ENCODE results near the gene CACNA1H.

The CACNA1H gene

GRCh38 chr16:1202274-1202673 is 49.4 kb downstream of the CACNA1H start:
- DNase-seq: no peak
- intact Hi-C loops (cut with DNase I): no loop called here

- DNase-seq: no peak
- intact Hi-C loops (cut with DNase I): no loop called here
Observed at GRCh38 chr16:1204933-1205332, 52.0 kb downstream of the CACNA1H start.

- intact Hi-C loops (cut with DNase I): no loop called here
- DNase-seq: no peak
Observed at GRCh38 chr16:1206326-1206725, 53.4 kb downstream of the CACNA1H start.

- intact Hi-C loops (cut with DNase I): no loop called here
- DNase-seq: no peak
Observed at GRCh38 chr16:1206786-1207185, 53.9 kb downstream of the CACNA1H start.

GRCh38 chr16:1208239-1208830 is 55.4 kb downstream of the CACNA1H start:
- no peak for DNase-seq
- intact Hi-C loops (cut with DNase I): no loop called here

- intact Hi-C loops (cut with DNase I): no loop called here
Observed at GRCh38 chr16:1209081-1209480, 56.2 kb downstream of the CACNA1H start.

GRCh38 chr16:1210461-1210860 is 57.6 kb downstream of the CACNA1H start:
- intact Hi-C loops (cut with DNase I): no loop called here
- no peak for DNase-seq

More at GRCh38 chr16:1209081-1209480, 56.2 kb downstream of the CACNA1H start:
- no peak for DNase-seq

- peak in 8 of 10 donors; percentile 35 to 95 (median 66) for DNase-seq
- intact Hi-C loops (cut with DNase I): no loop called here
Observed at GRCh38 chr16:1211451-1212268, 58.8 kb downstream of the CACNA1H start.

- no peak for DNase-seq
- intact Hi-C loops (cut with DNase I): no loop called here
Observed at GRCh38 chr16:1212616-1213194, 59.8 kb downstream of the CACNA1H start.

- intact Hi-C loops (cut with DNase I): no loop called here
- DNase-seq: no peak
Observed at GRCh38 chr16:1213231-1213630, 60.3 kb downstream of the CACNA1H start.

- intact Hi-C loops (cut with DNase I): no loop called here
Observed at GRCh38 chr16:1213796-1214372, 61.0 kb downstream of the CACNA1H start.

GRCh38 chr16:1214719-1215118 is 61.8 kb downstream of the CACNA1H start:
- DNase-seq: no peak
- intact Hi-C loops (cut with DNase I): no loop called here

More at GRCh38 chr16:1213796-1214372, 61.0 kb downstream of the CACNA1H start:
- DNase-seq: no peak

GRCh38 chr16:1215574-1216295 is 62.8 kb downstream of the CACNA1H start:
- intact Hi-C loops (cut with DNase I): no loop called here
- DNase-seq: peak in 1 of 10 donors; percentile 78

- DNase-seq: no peak
- intact Hi-C loops (cut with DNase I): no loop called here
Observed at GRCh38 chr16:1216296-1216619, 63.4 kb downstream of the CACNA1H start.

- intact Hi-C loops (cut with DNase I): no loop called here
Observed at GRCh38 chr16:1216681-1217400, 63.9 kb downstream of the CACNA1H start.

GRCh38 chr16:1217526-1217925 is 64.6 kb downstream of the CACNA1H start:
- intact Hi-C loops (cut with DNase I): no loop called here
- peak in 1 of 10 donors; percentile 69 for DNase-seq

More at GRCh38 chr16:1216681-1217400, 63.9 kb downstream of the CACNA1H start:
- DNase-seq: peak in 1 of 10 donors; percentile 64

- intact Hi-C loops (cut with DNase I): no loop called here
- DNase-seq: peak in 1 of 10 donors; percentile 85
Observed at GRCh38 chr16:1218061-1218929, 65.4 kb downstream of the CACNA1H start.

GRCh38 chr16:1218930-1219611 is 66.2 kb downstream of the CACNA1H start:
- intact Hi-C loops (cut with DNase I): no loop called here
- DNase-seq: peak in 1 of 10 donors; percentile 79

Data from posterior cingulate gyrus (tissue), 11 donors.